HepG2 (cell line): ENCODE results near the gene TMEM132D. TPM values are rescaled to one million over a fixed set of nuclear protein-coding genes. Genes with fewer than 3 reads are reported as not detected.

ENCODE experiments used
- ATAC-seq: fragments of 200-7000 bp; cut with Tn5 transposase; 3 replicates; pipeline ENCODE4 v1.9.1; 2020; ENCODE audit warnings: mild to moderate bottlenecking, moderate library complexity
- BruUV-seq: library from RNA; stranded (reverse); fragments of 400-500 nt; replicated peaks from 2 replicates; lab custom pipeline; 2021; lab: Mats Ljungman, UMichigan
- CTCF ChIA-PET: fragments of 300-600 bp; formaldehyde crosslinking; extraction: SDS; loops from one replicate; lab custom pipeline; 2021; ENCODE audit warnings: low total read pairs, inconsistent platforms, low intra/inter-chr PET ratio; lab: Yijun Ruan, JAX
- POLR2A ChIA-PET: fragments of 350-600 bp; sonication (Branson Sonifier 250); formaldehyde crosslinking; loops from one replicate; lab custom pipeline; 2020; ENCODE audit warnings: antibody characterized with exemption, inconsistent platforms; lab: Yijun Ruan, JAX
- DNase-seq: peaks from one replicate; pipeline ENCODE4 v3.0.0-alpha.2; 2015; ENCODE audit warnings: low spot score
- FAIRE-seq: peaks from 3 replicates; lab custom pipeline; 2011; peaks lifted over from hg19 to GRCh38; lab: Jason Lieb, UNC
- H2AFZ ChIP-seq: one replicate; pipeline ENCODE4 v1.6.1; 2011; ENCODE audit warnings: low read length, inconsistent platforms
- H3K27ac ChIP-seq: fragments of 300-600 bp; 3 replicates; pipeline ENCODE4 v1.8.0; 2011; ENCODE audit warnings: mixed run types, mild to moderate bottlenecking, mixed read lengths, low read length, inconsistent platforms; ENCODE audit not compliant: insufficient read depth; ENCODE audit errors: extremely low read length
- H3K27me3 ChIP-seq, 2 experiments: fragments of 200-600 bp in 1 of 2; 2 replicates in 1 of 2; 3 replicates in 1 of 2; pipeline versions ENCODE4 v1.6.0 to v1.8.0; 2011; ENCODE audit warnings: low read length in 2 of 2, mild to moderate bottlenecking in 2 of 2, moderate library complexity in 2 of 2, inconsistent platforms in 1 of 2; ENCODE audit not compliant: insufficient read depth in 2 of 2, control insufficient read depth in 1 of 2
- H3K36me3 ChIP-seq, 2 experiments: fragments of 200-600 bp in 1 of 2; replicated peaks in 1 of 2; 2 replicates in 1 of 2; 3 replicates in 1 of 2; pipeline versions ENCODE4 v1.5.1 to v1.8.0; 2011; ENCODE audit warnings: low read length in 2 of 2, inconsistent platforms in 1 of 2; ENCODE audit not compliant: insufficient read depth in 2 of 2, control insufficient read depth in 1 of 2
- H3K4me1 ChIP-seq: 2 replicates; pipeline ENCODE4 v1.5.1; 2012; ENCODE audit warnings: low read length, inconsistent platforms; ENCODE audit not compliant: insufficient read depth
- H3K4me2 ChIP-seq: 2 replicates; pipeline ENCODE4 v1.6.0; 2011; ENCODE audit warnings: low read depth, low read length, inconsistent platforms
- H3K4me3 ChIP-seq, 3 experiments: fragments of 200-600 bp in 1 of 3; sonication (generic), shearing (Covaris generic) in 1 of 3; replicated peaks in 1 of 3; 2 replicates each; pipeline ENCODE4 v1.5.1; 2011 to 2016; ENCODE audit warnings: low read length in 3 of 3, inconsistent platforms in 2 of 3, low read depth in 2 of 3, mild to moderate bottlenecking in 2 of 3, control low read depth in 1 of 3, mixed read lengths in 1 of 3; ENCODE audit not compliant: insufficient read depth in 1 of 3
- H3K79me2 ChIP-seq: one replicate; pipeline ENCODE4 v1.6.1; 2011; ENCODE audit warnings: low read length, inconsistent platforms; ENCODE audit not compliant: insufficient read depth
- H3K9ac ChIP-seq: 2 replicates; pipeline ENCODE4 v1.6.0; 2011; ENCODE audit warnings: mild to moderate bottlenecking, low read depth, low read length, inconsistent platforms; ENCODE audit not compliant: insufficient read depth
- H3K9me3 ChIP-seq: 2 replicates; pipeline ENCODE4 v1.5.1; 2012; ENCODE audit warnings: mild to moderate bottlenecking, low read length
- H4K20me1 ChIP-seq: 2 replicates; pipeline ENCODE4 v1.6.0; 2011; ENCODE audit warnings: inconsistent platforms, mild to moderate bottlenecking, low read length, moderate library complexity; ENCODE audit not compliant: insufficient read depth
- CERS6 ChIP-seq: sonication (generic); formaldehyde crosslinking; IDR thresholded peaks from 2 replicates; pipeline ENCODE4 v1.5.0; 2020; ENCODE audit warnings: missing genetic modification reagents
- FOXP4 ChIP-seq: sonication (generic); formaldehyde crosslinking; IDR thresholded peaks from 2 replicates; pipeline ENCODE4 v1.4.0; 2020; ENCODE audit warnings: missing genetic modification reagents
- HOXA7 ChIP-seq: sonication (generic); formaldehyde crosslinking; IDR thresholded peaks from 2 replicates; pipeline ENCODE4 v1.8.1; 2022; ENCODE audit warnings: mild to moderate bottlenecking, missing genetic modification reagents, moderate library complexity
- MAFK ChIP-seq, 2 experiments: IDR thresholded peaks in 1 of 2; conservative IDR thresholded peaks in 1 of 2; 2 replicates each; pipeline ENCODE4 v1.6.1; 2011; ENCODE audit warnings: improper control_type of control experiment in 2 of 2, low read length in 2 of 2
- NCOR1 ChIP-seq: fragments of 200-600 bp; sonication (generic); IDR thresholded peaks from 2 replicates; pipeline ENCODE4 v1.7.0; 2017; ENCODE audit warnings: antibody characterized with exemption, low read length, borderline replicate concordance
- PHF5A ChIP-seq: IDR thresholded peaks from one replicate; pipeline ENCODE4 v1.6.1; 2018; ENCODE audit warnings: low read depth, missing genetic modification reagents; ENCODE audit not compliant: unreplicated experiment
- PTBP1 ChIP-seq: fragments of 200-400 bp; formaldehyde crosslinking; IDR thresholded peaks from 2 replicates; pipeline ENCODE4 v1.6.1; 2018; ENCODE audit warnings: low read length, low read depth; ENCODE audit not compliant: poor library complexity, severe bottlenecking
- RERE ChIP-seq: IDR thresholded peaks from 2 replicates; pipeline ENCODE4 v1.6.1; 2016; ENCODE audit warnings: low read depth, missing genetic modification reagents, missing compliant biosample characterization
- SIN3B ChIP-seq: fragments of 150-350 bp; IDR thresholded peaks from 2 replicates; pipeline ENCODE4 v1.6.1; 2014; ENCODE audit warnings: low read length
- SYNCRIP ChIP-seq: fragments of 200-400 bp; formaldehyde crosslinking; IDR thresholded peaks from 2 replicates; pipeline ENCODE4 v1.6.1; 2018; ENCODE audit warnings: mild to moderate bottlenecking, low read depth, low read length; ENCODE audit not compliant: insufficient read depth
- THAP7 ChIP-seq: sonication (generic); formaldehyde crosslinking; IDR thresholded peaks from 2 replicates; pipeline ENCODE4 v1.8.1; 2023; ENCODE audit warnings: mild to moderate bottlenecking, missing genetic modification reagents
- ZNF292 ChIP-seq: sonication (generic); formaldehyde crosslinking; IDR thresholded peaks from 2 replicates; pipeline ENCODE4 v1.8.1; 2022; ENCODE audit warnings: mild to moderate bottlenecking, low read depth, missing genetic modification reagents, borderline replicate concordance
- ZNF576 ChIP-seq: sonication (generic); formaldehyde crosslinking; IDR thresholded peaks from 2 replicates; pipeline ENCODE4 v1.4.0; 2020; ENCODE audit warnings: mild to moderate bottlenecking, missing genetic modification reagents
- ZNF577 ChIP-seq: sonication (generic); formaldehyde crosslinking; IDR thresholded peaks from 2 replicates; pipeline ENCODE4 v1.4.0; 2020; ENCODE audit warnings: mild to moderate bottlenecking, low read depth, missing genetic modification reagents, borderline replicate concordance
- ZNF598 ChIP-seq: sonication (generic); formaldehyde crosslinking; IDR thresholded peaks from 2 replicates; pipeline ENCODE4 v1.5.1; 2020; ENCODE audit warnings: mild to moderate bottlenecking, missing genetic modification reagents, borderline replicate concordance
- ZNF674 ChIP-seq: sonication (generic); formaldehyde crosslinking; IDR thresholded peaks from 2 replicates; pipeline ENCODE4 v1.5.0; 2020; ENCODE audit warnings: low read depth, mild to moderate bottlenecking, missing genetic modification reagents
- WGBS: methylation state at CpG from one replicate; pipeline ENCODE4 v1.1.6; 2017; ENCODE audit warnings: low lambda C conversion rate; 5-methylcytosine and 5-hydroxymethylcytosine counted together
- in situ Hi-C: cut with HindIII; loops from 2 replicates; pipeline ENCODE4 v1.10.0; 2017; ENCODE audit warnings: low pct_unique_long_range_greater_than_20kb; ENCODE audit not compliant: extremely low pct_ligation_motif_present
- intact Hi-C: fragments of 100-400 bp; cut with micrococcal nuclease; formaldehyde crosslinking; loops from one replicate; pipeline ENCODE4 v1.10.0; 2022; ENCODE audit not compliant: unreplicated experiment
- polyA plus RNA-seq, 8 experiments: library from polyadenylated mRNA; depleted of rRNA in 3 of 8; stranded (reverse) in 7 of 8; unstranded in 1 of 8; fragments of >200 nt; fragmentation: Illumina TruSeq in 4 of 8; extraction: Trizol in 4 of 8; gene quantifications; 2 replicates each; pipeline versions ENCODE4 v1.2.1 to v1.2.3, GENCODE V29; 2011 to 2016; ENCODE audit warnings: low read depth in 4 of 8, missing spikeins in 1 of 8, mixed read lengths in 1 of 8; ENCODE audit not compliant: insufficient read depth in 1 of 8
- total RNA-seq, 5 experiments: library from RNA; depleted of rRNA; stranded (reverse); fragments of >200 nt; fragmentation: Illumina TruSeq; extraction: Trizol; gene quantifications; 2 replicates each; pipeline ENCODE4 v1.2.3, GENCODE V29; 2016; ENCODE audit warnings: low read depth in 1 of 5

The TMEM132D gene
- total and polyA plus RNA-seq, 2 of the 13 experiments (the other 11 are each of a cell fraction or from before 2014, with no cell fraction given): not detected

- in situ Hi-C loops (no loop called here), intact Hi-C loops (no loop called here)
- no peak for DNase-seq
- Histone ChIP-seq H3K4me3 (no peak overlapping the region), H3K36me3 (no peaks in the 10 kb centered on the region), H3K9ac (no peak overlapping the region), H3K79me2 (no peaks in the 10 kb centered on the region), H3K9me3 (no peaks in the 10 kb centered on the region), H3K4me1 (no peaks in the 10 kb centered on the region), H4K20me1 (no peaks in the 10 kb centered on the region), H3K27me3 (peaks cover 0 to 4% of the 10 kb centered on the region in 2 experiments; a peak in 2 of 5 replicates), H3K27ac (no peak overlapping the region), H3K4me2 (no peak overlapping the region), H2AFZ (no peak overlapping the region)
- no peak for FAIRE-seq
- no TSS peak for BruUV-seq
- ChIA-PET CTCF (no interaction called here), POLR2A (no interaction called here)
- no peak for ATAC-seq
- TF ChIP-seq PTBP1 (no peak), ZNF576 (CRISPR knock-in tag) (no peak), CERS6 (CRISPR knock-in tag) (no peak), RERE (CRISPR knock-in tag) (no peak), HOXA7 (CRISPR knock-in tag) (no peak), NCOR1 (no peak), SIN3B (no peak), MAFK (conservative IDR thresholded peaks at IDR 0.05 in 1 of 2, IDR thresholded peaks at IDR 0.05 in 1 of 2; ENCODE audit: low read length in 2 of 2) (no peak), ZNF674 (CRISPR knock-in tag) (no peak), FOXP4 (CRISPR knock-in tag) (no peak), PHF5A (CRISPR knock-in tag) (no peak), ZNF292 (CRISPR knock-in tag) (no peak), ZNF598 (no peak), THAP7 (CRISPR knock-in tag) (no peak), SYNCRIP (no peak), ZNF577 (CRISPR knock-in tag) (no peak)
- 41% methylated on average over 10 of the region's 14 CpGs for WGBS
These were observed 113.9 kb downstream of the TMEM132D start for GRCh38 chr12:129789921-129790320.
